ENCODE results near the gene XYLB. TPM values are rescaled to one million over a fixed set of nuclear protein-coding genes. Genes with fewer than 3 reads are reported as not detected.
A peak's percentile ranks its signal among the peaks of the same experiment; 100 is the strongest.

The XYLB gene
- total and polyA plus RNA-seq, 2 of the 13 experiments (the other 11 are each of a cell fraction or from before 2014, with no cell fraction given), result 25.9 to 30.0 TPM

DNA sequence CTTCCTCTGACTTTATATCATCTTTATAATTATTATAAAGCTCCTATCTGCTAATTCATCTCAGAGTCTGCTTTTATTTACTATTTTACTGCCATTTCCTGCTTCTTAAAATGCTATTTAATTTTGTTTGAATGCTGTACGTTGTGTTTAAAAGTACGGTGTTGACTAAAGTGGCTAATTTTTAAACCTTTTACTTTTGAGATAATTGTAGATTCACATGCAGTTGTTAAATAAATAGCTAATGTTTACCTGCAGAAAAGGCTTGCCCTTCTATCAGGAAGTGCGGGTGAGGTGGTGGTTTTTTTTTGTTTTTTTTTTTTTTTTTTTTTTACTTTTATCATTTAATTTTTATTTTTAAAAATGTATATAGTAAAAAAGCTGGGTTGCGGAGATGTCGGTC lies 41.3 kb downstream of the XYLB start (continued):
- TF ChIP-seq RARA (CRISPR knock-in tag; IDR thresholded peaks at IDR 0.05) (peak; percentile 65; the same call in 1 of the 2 replicates), ZNF12 (CRISPR knock-in tag; IDR thresholded peaks at IDR 0.05) (no peak), SRF (IDR thresholded peaks at IDR 0.05; ENCODE audit: low read depth, low read length) (no peak), TCF7 (IDR thresholded peaks at IDR 0.05; ENCODE audit: low read depth) (peak; percentile 20; the same call in 1 of the 2 replicates)
- TF ChIP-seq, protein P1, sequence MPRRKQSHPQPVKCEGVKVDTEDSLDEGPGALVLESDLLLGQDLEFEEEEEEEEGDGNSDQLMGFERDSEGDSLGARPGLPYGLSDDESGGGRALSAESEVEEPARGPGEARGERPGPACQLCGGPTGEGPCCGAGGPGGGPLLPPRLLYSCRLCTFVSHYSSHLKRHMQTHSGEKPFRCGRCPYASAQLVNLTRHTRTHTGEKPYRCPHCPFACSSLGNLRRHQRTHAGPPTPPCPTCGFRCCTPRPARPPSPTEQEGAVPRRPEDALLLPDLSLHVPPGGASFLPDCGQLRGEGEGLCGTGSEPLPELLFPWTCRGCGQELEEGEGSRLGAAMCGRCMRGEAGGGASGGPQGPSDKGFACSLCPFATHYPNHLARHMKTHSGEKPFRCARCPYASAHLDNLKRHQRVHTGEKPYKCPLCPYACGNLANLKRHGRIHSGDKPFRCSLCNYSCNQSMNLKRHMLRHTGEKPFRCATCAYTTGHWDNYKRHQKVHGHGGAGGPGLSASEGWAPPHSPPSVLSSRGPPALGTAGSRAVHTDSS (CRISPR knock-in tag; conservative IDR thresholded peaks at IDR 0.05), result no peak
- TF ChIP-seq, protein P2, sequence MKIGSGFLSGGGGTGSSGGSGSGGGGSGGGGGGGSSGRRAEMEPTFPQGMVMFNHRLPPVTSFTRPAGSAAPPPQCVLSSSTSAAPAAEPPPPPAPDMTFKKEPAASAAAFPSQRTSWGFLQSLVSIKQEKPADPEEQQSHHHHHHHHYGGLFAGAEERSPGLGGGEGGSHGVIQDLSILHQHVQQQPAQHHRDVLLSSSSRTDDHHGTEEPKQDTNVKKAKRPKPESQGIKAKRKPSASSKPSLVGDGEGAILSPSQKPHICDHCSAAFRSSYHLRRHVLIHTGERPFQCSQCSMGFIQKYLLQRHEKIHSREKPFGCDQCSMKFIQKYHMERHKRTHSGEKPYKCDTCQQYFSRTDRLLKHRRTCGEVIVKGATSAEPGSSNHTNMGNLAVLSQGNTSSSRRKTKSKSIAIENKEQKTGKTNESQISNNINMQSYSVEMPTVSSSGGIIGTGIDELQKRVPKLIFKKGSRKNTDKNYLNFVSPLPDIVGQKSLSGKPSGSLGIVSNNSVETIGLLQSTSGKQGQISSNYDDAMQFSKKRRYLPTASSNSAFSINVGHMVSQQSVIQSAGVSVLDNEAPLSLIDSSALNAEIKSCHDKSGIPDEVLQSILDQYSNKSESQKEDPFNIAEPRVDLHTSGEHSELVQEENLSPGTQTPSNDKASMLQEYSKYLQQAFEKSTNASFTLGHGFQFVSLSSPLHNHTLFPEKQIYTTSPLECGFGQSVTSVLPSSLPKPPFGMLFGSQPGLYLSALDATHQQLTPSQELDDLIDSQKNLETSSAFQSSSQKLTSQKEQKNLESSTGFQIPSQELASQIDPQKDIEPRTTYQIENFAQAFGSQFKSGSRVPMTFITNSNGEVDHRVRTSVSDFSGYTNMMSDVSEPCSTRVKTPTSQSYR (CRISPR knock-in tag; IDR thresholded peaks at IDR 0.05; ENCODE audit: borderline replicate concordance), result no peak

DNA sequence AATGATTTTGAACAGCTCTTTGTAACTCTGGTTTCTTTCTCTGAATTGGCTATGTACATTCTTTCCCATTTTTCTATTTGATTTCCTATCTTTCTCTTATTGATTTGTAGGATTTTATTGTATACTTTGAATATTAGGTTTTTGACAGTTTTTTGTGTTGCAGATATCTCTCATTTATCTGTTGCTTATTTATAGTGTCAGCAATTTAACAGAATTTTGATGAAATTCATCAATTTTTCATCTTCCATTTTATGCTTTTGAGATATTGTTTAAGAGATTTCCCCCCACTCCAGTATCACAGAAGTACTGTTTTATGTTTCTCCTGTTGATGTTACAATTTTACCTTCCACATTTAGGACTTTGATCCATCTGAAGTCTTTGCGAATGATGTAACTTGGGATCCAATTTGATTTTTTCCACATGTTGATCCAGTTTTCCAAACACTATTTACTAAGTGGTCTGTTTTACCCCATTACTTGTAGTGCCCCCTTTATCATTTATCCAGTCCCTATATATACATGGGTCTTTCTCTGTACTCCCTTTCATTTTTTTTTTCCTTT lies 46.1 kb downstream of the XYLB start:
- ChIA-PET POLR2A (no interaction called here), CTCF (ENCODE audit: low intra/inter-chr PET ratio, low total read pairs) (no interaction called here)
- intact Hi-C loops (cut with micrococcal nuclease; ENCODE audit: unreplicated experiment), result no loop called here
- no peaks in the 10 kb centered on the region for H3K9me3 ChIP-seq (ENCODE audit: low read length)
- ATAC-seq (no peak), DNase-seq (ENCODE audit: low spot score) (no peak), FAIRE-seq (no peak)
- TF ChIP-seq MAFF (IDR thresholded peaks at IDR 0.05; ENCODE audit: low read depth, low read length) (peak; percentile 58; the same call in 1 of the 2 replicates), MAFK (conservative IDR thresholded peaks at IDR 0.05 in 1 of 2, IDR thresholded peaks at IDR 0.05 in 1 of 2; ENCODE audit: low read length in 2 of 2) (peak; percentile 8 to 69; a peak in 2 of 4 replicates), NR0B2 (CRISPR knock-in tag; IDR thresholded peaks at IDR 0.05) (no peak)
- WGBS (ENCODE audit: low lambda C conversion rate), result 94% methylated on average over 1 of the region's 1 CpG
- BruUV-seq (replicated peaks), result no TSS peak
- peaks cover 36% of the 10 kb centered on the region for H3K4me1 ChIP-seq (ENCODE audit: insufficient read depth, low read length)
- no peak overlapping the region for H2AFZ ChIP-seq (ENCODE audit: low read length)
- no peak overlapping the region for H3K27ac ChIP-seq (ENCODE audit: extremely low read length, insufficient read depth, low read length)
- H3K4me2 ChIP-seq (ENCODE audit: low read depth, low read length), result no peak overlapping the region
- in situ Hi-C loops (cut with HindIII; ENCODE audit: extremely low pct_ligation_motif_present, low pct_unique_long_range_greater_than_20kb), result no loop called here
- no peaks in the 10 kb centered on the region for H3K79me2 ChIP-seq (ENCODE audit: insufficient read depth, low read length)
- H4K20me1 ChIP-seq (ENCODE audit: insufficient read depth, low read length), result no peaks in the 10 kb centered on the region
- no peaks in the 10 kb centered on the region for H3K27me3 ChIP-seq (ENCODE audit: control insufficient read depth in 1 of 2, insufficient read depth in 2 of 2, low read length in 2 of 2)
- H3K36me3 ChIP-seq (replicated peaks in 1 of 2; ENCODE audit: control insufficient read depth in 1 of 2, insufficient read depth in 2 of 2, low read length in 2 of 2), result peaks cover 24 to 60% of the 10 kb centered on the region in 2 experiments
- no peak overlapping the region for H3K4me3 ChIP-seq (replicated peaks in 1 of 3; ENCODE audit: insufficient read depth in 1 of 3, low read depth in 2 of 3, low read length in 3 of 3)
- no peak overlapping the region for H3K9ac ChIP-seq (ENCODE audit: insufficient read depth, low read depth, low read length)

Data from HepG2 (cell line).